Fibroblast of skin of left quadriceps (primary cell): Measurements from ENCODE around the gene RASGEF1B.

ENCODE experiments used
- DNase-seq, 2 experiments: peaks; one replicate each; pipeline ENCODE4 v3.0.0-alpha.2; 2013; ENCODE audit warnings: low read depth in 2 of 2

Gene RASGEF1B

DNA sequence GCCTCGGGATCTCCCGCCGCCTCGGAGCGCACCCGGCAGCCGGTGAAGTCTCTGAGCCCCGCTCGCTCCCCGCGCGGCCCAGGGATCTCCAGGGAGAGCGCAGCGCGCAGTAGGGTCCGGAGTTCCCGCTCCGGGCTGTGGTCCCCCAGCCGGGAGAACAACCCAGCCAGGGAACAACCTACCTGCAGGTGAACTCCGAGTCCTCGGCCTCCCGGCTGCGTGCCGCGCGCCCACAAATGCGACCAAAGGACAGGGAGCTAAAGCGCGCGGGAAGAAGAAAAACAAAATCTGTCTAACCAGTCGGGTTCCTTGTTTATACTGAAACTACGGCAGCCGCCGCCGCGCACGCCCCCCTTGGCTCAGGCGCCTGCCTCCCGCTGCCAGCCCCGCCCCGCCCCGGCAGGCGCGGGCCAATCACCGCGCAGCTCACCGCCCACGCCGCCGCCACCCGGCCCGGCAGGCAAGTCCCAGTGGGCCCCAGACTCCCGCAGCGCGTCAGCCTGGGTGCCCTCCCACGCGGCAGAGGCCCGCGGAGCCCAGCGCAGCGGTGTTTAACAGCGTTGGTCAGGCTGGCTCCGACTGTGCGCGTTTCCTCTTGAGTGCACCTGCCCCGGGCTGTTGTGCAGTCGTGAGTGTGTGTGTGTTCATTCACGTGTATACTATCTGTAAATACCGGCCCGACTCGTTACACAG lies at the start of gene RASGEF1B:
TSS of gene RASGEF1B (minus strand) at position 320 of the 693 bp plus-strand sequence. CDS start 12,399 bp downstream, outside the sequence.
- peak in 1 of 2 experiments; percentile 20 for DNase-seq

DNA sequence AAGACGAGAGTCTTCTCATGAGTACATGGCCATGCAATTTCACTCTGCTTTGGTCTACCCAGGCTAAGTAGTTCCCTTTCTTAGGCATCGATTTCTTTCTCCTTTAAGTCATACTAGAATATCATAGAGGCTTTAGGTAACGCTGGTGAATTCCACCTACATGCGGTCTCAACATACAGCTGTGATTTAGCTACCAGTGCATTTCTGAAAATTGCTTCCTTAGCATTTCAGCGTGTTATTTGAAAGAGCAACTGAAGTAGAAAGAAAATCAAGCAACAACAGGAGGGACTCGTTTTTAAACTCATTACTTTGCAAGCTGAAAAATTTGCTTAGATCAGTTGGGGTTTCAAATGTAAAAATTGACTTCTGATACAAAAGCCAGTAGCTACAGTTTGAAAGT lies 48.1 kb upstream of the RASGEF1B start:
- no peak for DNase-seq

DNA sequence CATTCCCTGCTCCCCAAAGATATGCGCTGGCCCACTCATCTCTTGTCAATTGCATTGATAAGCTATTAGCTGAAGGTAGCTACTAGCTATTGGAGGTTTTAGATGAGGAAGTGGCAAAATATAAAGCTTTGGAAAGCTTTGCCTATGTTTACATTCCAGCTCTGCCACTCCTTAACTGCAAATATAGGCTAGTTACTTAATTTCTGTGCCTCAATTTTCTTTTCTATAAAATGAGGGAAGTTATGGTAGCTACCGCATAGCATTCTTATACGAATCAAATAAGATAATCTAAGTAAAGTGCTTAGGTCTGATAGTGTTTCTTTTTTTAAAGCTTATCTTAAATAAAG lies 47.7 kb upstream of the RASGEF1B start:
- DNase-seq: no peak

GRCh38 chr4:81518762-81519426 lies 47.2 kb upstream of the RASGEF1B start:
- DNase-seq: no peak

GRCh38 chr4:81516241-81516640 lies 44.5 kb upstream of the RASGEF1B start:
- no peak for DNase-seq

DNA sequence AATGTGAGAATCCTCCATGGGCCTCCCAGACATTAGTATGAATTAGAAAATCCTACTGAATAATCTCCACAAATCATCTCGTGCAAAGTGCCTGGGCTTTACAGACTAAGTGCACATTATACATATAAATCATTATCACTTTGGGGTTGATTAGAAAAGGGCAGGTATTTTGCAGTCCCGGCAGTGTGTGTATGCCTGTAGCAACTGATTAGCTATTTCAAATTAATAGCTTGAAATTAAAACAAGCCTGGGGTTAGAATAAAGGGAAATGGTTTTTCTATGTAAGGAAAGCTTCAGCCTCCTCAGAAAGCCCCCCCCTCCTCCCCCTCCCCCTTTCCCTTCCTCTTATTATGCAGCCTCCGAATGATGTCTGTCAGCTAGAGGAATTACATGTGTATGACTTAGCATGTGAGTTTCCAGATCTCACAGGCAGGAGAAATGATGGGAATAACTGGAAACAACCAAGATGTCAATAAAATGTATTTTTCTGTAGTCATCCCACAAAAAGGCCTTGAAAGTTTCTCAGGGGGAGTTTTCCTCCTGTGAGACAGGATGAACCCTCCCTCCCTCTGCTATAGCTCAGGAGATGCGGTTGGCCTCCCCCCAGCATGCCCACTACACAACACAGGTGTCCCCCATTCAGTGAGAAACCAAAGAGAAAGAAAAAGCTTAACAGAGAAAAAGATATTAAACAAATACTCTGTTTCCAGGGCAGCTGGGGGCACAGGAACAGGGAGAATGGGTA lies 41.2 kb upstream of the RASGEF1B start:
- DNase-seq: no peak

GRCh38 chr4:81512001-81512756 lies 40.5 kb upstream of the RASGEF1B start:
- no peak for DNase-seq

GRCh38 chr4:81510643-81511178 lies 39.0 kb upstream of the RASGEF1B start:
- DNase-seq: no peak

DNA sequence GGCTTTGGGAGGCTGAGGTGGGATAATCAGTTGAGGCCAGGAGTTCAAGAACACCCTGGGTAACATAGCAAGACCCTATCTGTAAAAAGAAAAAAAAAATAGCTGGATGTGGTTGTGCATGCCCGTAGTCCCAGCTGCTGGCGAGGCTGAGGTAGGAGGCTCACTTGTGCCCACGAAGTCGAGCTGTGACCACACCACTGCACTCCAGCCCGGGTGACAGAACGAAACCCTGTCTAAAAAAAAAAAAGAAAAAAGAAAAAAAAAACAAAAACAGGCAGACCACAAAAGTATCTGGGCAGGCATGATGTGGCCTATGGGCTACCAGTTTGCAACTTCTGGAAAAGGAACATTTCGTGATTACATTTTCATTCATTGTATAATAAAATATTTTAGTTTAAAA lies 38.1 kb upstream of the RASGEF1B start:
- no peak for DNase-seq

DNA sequence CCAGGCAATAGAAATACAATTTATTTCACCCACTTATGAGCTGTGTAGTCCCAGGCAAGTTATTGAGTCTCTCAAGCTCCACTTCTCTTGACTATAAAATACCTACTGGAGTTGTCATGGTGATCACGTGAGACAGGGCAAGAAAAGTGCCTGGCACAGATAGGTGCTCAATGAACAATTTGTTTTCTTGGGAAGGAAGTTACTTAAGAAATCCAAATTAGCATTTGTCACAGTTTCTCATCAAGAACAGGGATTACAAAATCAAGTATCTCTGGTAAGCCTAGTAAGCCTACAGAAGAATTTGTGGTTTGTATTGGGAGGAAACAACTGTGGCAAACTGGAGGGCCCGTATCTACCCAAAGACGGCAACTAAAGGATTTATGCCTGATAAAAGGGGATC lies 37.5 kb upstream of the RASGEF1B start:
- no peak for DNase-seq

GRCh38 chr4:81508411-81509185 lies 36.9 kb upstream of the RASGEF1B start:
- DNase-seq: no peak

- DNase-seq: no peak
Measured at GRCh38 chr4:81507530-81507929, 35.8 kb upstream of the RASGEF1B start.

- no peak for DNase-seq
Measured at GRCh38 chr4:81506731-81507130, 35.0 kb upstream of the RASGEF1B start.

DNA sequence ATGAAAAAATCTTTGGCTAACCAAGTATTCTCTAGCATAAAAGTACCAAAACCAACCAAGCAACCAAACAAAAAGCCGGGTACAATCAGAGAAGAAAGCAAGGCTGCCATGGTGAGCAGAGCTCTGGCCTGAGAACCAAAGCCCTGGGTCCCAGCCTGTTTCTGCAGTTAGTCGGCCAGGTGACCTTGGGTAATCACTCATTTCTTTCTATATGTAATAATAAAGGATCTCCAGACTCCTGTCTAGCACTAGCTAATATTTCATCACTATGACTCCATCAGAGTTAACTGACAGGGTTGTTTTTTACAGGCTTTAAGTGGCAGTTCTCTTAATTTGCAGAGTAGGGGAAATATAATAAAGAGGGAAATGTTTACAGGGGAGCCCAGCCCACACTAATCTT lies 34.0 kb upstream of the RASGEF1B start:
- DNase-seq: no peak

DNA sequence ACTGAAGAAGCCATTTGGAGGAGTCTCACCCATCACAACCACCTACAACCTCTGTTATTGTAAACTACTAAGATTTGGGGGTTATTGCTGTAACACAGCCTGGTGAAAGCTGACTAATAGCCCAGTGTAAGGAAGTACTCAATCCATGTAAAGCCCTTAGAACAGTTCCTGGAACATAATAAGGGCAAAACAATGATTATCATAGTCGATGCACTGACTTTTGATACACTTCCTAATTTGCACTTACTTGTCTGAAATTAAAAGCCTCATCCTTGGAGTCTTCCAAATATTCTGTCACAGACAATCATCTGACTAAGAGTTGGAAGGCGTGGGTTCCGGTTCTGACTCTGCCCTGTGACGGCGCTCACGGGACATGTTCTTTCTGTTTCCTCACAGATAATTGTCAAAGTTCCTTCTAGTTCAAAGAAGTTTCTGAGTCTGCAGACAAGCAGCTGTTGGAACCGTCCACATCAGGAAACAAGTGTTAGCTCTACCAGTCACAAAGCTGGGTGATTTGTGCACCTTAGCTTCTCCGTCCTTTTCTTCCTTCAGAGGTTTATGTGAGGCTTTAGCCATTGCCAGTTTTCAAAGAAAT lies 33.4 kb upstream of the RASGEF1B start:
- DNase-seq: no peak

GRCh38 chr4:81504112-81505003 lies 32.7 kb upstream of the RASGEF1B start:
- DNase-seq: no peak

- no peak for DNase-seq
Measured at GRCh38 chr4:81503586-81503985, 31.9 kb upstream of the RASGEF1B start.

- DNase-seq: no peak
Measured at GRCh38 chr4:81502564-81502963, 30.9 kb upstream of the RASGEF1B start.

GRCh38 chr4:81499840-81500239 lies 28.1 kb upstream of the RASGEF1B start:
- no peak for DNase-seq
